GM18873 (cell line): ENCODE results near the gene DLG1.

Source experiments
- ATAC-seq: cut with Tn5 transposase; IDR thresholded peaks from one replicate; pipeline ENCODE4 v1.9.1; 2021; ENCODE audit warnings: mild to moderate bottlenecking, moderate library complexity, moderate number of reproducible peaks; ENCODE audit not compliant: unreplicated experiment, low FRiP score

DLG1 gene

DNA sequence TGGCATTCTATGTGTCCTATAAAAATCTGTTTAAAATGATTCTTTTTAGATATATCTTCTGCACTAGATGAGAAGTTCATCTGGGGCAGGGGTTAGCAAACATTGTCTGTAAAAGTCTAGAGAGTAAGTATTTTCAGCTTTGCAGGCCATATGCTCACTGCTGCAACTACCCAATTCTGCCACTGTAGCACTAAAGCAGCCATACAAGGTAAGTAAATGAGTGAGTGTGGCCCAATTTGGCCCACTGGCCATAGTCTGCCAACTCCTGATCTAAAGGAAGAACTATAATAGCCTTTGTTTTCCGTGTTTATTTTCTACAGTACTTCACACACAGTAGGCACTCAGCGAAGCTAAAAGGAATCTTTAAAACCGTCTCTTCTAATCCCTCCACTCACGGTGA is 42.3 kb downstream of the DLG1 start:
- ATAC-seq: no peak

DNA sequence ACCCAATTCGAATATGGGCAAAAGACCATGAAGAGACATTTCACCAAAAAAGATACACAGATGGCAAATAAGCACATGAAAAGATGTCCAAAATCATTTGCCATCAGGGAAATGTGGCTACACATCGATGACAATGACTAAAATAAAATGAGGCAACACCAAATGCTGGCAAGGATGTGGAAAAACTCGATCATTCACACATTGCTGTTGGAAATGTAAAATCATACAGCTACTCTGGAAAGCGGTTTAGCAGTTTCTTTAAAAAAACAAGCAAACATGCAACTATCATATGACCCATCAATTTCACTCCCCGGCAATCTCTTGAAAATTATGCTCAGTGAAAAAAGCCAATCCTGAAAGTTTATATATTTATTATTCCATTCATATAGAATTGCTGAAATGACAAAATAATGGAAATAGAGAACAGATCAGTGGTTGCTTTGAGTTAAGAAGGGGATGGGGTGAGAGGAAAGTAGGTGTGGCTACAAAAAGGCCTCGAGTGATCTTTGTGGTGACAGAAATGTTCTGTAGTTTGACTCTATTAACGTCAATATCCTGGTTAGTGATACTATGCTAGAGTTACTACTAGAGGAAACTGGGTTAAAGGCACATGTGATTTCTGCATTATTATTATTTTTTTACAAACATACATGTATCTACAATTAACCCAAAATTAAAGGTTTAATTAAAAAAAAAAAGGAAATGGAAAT is 45.0 kb downstream of the DLG1 start:
- ATAC-seq: no peak

DNA sequence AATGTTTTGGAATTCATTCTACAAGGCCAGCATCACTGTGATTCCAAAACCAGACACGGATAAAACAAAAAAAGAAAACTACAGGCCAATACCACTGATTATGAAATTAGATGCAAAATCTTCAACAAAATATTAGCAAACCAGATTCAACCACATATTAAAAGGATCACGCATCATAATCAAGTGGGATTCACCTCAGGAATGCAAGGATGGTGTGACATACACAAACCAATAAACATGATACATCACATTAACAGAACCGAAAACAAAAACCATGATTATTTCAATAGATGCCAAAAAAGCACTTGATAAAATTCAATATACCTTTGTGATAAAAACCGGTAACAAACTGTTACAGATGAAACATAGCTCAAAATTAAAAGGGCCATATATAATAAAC is 48.9 kb downstream of the DLG1 start:
- no peak for ATAC-seq

- ATAC-seq: no peak
Observed at GRCh38 chr3:197248341-197248740, 50.1 kb downstream of the DLG1 start.

DNA sequence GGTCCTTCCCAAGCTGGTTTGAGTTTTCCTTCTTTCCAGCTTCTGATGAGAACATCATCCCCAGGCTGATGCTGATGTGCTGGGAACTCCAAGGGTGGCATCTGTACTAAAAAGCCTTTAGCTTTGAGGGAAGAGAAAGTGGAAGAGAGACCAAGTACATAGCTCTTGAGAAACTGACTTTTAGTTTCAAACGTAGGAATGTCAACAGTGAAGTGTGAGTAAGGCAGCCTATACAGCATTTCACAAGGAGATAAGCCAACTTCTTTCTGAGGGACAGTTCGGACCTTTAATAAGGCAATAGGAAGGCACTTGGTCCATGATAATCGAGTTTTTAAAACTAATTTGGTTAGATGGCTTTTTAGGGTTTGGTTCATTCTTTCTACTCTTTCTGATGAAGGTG is 53.7 kb downstream of the DLG1 start:
- ATAC-seq: no peak

- no peak for ATAC-seq
Observed at GRCh38 chr3:197242784-197243432, 55.5 kb downstream of the DLG1 start.

- no peak for ATAC-seq
Observed at GRCh38 chr3:197241173-197241572, 57.2 kb downstream of the DLG1 start.

DNA sequence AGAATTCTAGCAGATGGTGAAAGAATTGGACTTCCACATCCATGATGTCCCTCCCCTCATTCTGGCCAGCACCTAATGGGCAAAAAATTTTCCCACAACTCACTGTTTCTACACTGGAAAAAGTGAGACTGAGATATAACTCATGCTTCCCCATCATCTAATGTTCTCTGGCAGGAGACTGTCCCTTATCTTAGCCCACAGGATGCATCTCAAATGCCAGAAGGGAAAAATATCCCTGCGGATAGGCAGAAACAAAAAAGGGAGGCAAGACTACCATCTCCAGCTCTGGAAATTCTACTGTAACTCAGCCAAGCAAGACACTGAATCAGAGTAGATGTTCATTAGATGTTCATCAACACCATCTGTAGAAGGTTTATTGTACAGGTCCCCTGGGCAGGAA is 58.6 kb downstream of the DLG1 start:
- ATAC-seq: no peak

- no peak for ATAC-seq
Observed at GRCh38 chr3:197238842-197239241, 59.6 kb downstream of the DLG1 start.

DNA sequence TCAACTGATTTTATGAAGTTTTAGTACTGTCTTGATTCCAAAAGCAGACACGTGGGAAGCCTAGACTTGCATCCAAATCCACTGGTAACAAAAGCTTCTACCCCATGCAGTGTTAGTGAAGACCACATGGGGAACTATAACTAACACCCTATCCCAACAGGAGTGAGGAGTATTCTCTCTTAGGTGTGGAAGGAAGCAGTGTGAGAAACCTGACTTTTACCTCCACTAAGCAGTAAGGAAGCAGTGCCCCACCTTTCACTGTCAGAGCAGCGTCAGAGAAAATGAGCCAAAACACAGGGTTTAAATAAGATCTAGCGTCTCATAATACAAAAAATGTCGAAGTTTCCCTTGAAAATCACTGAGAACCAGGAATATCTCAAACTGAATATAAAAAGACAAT is 60.5 kb downstream of the DLG1 start:
- no peak for ATAC-seq

- no peak for ATAC-seq
Observed at GRCh38 chr3:197236362-197236761, 62.0 kb downstream of the DLG1 start.

DNA sequence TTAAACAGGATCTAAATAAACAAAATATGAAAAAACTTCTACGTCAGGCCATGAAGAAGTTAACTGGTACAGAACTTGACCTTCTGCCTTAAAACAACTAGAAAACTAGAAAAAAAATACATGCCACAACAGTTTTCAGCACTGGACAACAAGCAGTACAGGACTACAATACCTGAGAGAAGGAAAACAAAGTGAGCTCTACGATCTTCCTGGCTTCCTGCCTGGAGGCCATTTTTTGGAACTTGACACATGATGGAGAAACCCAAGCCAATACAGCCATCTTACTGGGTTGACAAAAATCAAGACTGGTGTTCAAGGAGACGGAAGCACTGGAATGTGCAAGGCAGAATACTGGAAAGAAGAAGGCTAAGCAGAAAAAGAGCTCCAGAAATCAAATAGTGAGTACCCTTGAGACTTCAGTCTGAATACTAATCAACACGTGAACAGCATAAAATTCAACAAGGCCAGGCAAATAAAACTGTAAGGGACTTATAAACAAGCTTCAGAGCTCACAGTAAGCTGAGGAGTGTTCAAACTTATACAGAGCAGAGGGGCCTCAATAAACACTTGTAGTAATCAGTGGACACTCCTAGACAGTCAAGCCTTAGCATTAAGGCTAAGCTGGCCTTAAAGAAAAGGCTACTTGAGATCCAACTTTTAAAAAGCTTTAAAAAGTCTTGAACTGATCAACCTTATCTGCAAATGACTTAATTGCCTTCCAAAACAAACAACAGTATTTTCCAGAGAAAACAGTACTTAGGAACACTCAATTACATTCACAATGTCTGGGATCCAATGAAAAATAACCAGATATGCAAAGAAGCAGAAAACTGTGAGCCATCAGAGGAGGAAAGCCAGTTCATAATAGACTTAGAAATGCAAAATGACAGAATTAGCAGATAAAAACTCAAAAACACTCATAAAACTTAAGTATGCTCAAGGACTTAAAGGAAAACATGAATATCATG is 63.2 kb downstream of the DLG1 start:
- ATAC-seq: no peak

DNA sequence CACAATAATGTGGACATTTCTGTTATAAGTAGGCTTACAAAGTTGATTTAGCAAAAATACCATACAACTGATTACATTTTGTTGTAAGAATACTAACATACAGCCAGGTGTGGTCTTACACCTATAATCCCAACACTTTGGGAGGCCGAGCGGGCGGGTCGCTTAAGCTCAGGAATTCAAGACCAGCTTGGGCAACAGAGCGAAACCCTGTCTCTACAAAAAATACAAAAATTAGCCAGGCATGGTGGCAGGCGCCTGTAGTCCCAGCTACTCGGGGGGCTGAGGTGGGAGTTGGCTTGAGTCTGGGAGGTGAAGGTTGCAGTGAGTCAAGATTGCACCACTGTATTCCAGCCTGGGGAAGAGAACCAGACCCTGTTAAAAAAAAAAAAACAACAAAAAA is 67.1 kb downstream of the DLG1 start:
- ATAC-seq: no peak

- no peak for ATAC-seq
Observed at GRCh38 chr3:197229836-197230235, 68.6 kb downstream of the DLG1 start.

GRCh38 chr3:197229178-197229577 is 69.2 kb downstream of the DLG1 start:
- no peak for ATAC-seq

DNA sequence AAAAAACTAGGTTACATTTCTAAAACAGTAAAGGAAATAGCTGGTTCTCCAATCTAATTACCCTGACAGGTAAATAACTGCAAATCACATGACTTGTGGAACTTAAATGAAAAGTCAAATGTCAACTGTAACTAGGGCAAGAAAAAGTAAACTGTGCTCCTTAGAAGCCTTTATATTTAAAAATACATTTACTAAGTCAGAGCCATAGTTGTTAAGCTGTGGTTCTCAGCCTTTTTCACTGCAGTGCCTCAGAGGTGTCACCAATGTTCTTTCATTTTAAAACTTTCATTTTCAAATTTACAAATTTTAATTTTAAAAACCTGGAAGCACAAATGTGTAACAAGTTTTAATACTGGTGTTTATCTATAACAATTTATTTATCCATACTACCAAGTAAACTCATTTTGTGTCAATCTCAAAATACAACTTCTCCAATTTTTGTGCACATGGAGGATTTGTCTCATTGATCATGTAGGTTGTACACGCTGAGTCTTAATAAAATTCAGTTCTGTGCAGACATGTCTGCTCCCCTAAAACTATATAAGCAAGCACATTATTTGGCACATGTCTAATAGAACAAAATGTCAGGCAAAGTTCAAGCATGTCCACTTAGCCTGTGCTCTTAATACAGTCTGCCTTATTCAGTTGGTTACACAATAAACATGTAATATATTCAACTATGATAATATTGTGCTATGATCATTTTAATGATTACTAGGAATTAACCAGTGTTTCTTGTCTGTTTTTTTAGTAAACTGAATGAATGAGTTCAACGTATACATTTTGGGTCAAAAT is 70.4 kb downstream of the DLG1 start:
- no peak for ATAC-seq

DNA sequence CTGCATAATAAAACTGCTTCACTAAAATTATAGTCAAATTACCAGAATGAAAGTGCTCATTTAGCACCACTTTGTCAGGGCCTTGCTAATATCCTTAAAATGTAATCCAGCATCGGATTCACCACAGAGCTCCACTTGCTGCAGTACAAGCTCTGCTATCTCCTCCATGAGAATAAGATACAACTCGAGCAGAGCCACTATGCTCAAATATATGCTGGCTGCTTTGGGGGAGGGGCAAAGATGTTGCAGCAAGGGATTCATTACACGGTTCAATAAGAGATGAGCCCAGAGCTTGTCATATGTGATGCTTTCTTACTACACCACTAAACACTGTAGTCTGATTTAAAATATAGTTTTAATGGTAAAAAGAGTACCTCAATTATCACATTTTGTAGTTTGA is 72.2 kb downstream of the DLG1 start:
- no peak for ATAC-seq

GRCh38 chr3:197225579-197225978 is 72.8 kb downstream of the DLG1 start:
- no peak for ATAC-seq

GRCh38 chr3:197224034-197224444 is 74.4 kb downstream of the DLG1 start:
- ATAC-seq: no peak

DNA sequence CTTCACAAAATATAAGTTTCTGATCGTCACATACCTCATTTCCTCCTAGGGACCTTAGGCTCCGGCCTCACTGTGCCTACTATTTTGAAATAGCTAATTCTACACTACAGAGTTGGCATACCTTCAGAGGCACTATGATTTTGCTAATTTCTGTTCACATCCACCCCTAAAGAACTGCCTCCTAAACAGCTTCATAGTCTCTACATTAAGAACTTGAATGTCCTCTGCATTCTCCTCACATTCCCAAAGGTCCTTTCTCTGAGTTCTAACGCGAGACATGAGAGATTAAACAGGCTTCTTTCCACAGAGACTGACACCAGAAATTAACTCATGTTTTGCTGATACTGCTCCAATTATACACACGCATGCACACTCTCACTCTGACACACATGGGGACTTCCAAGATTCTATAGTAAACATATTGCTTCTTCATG is 75.5 kb downstream of the DLG1 start:
- ATAC-seq: no peak
